H9 (cell line): ENCODE data around the gene KLHL5. TPM values are rescaled to one million over a fixed set of nuclear protein-coding genes. Genes with fewer than 3 reads are reported as not detected.

Source experiments
- DNase-seq: peaks from one replicate; pipeline ENCODE4 v3.0.0-alpha.2; 2017
- H2AFZ ChIP-seq: one replicate; pipeline ENCODE4 v1.6.1; 2013; ENCODE audit warnings: mild to moderate bottlenecking, low read length, control low read depth, moderate library complexity
- H2AK5ac ChIP-seq: 2 replicates; pipeline ENCODE4 v1.6.1; 2013; ENCODE audit warnings: low read length, control low read depth, mixed read lengths; ENCODE audit not compliant: insufficient read length
- H2BK120ac ChIP-seq: one replicate; pipeline ENCODE4 v1.6.1; 2013; ENCODE audit warnings: low read depth, mild to moderate bottlenecking, low read length, control low read depth, inconsistent platforms; ENCODE audit not compliant: poor library complexity, severe bottlenecking
- H2BK12ac ChIP-seq: 2 replicates; pipeline ENCODE4 v1.6.1; 2013; ENCODE audit warnings: low read length, control low read depth, mixed read lengths, low read depth; ENCODE audit not compliant: insufficient read length
- H2BK15ac ChIP-seq: 2 replicates; pipeline ENCODE4 v1.6.1; 2013; ENCODE audit warnings: low read depth, low read length, control low read depth
- H2BK20ac ChIP-seq: one replicate; pipeline ENCODE4 v1.6.1; 2013; ENCODE audit warnings: low read depth, mild to moderate bottlenecking, low read length, control low read depth, inconsistent platforms; ENCODE audit not compliant: poor library complexity, severe bottlenecking
- H2BK5ac ChIP-seq: 2 replicates; pipeline ENCODE4 v1.6.1; 2013; ENCODE audit warnings: low read length, control low read depth, mixed read lengths; ENCODE audit not compliant: insufficient read length
- H3K14ac ChIP-seq: 2 replicates; pipeline ENCODE4 v1.6.1; 2013; ENCODE audit warnings: low read length, control low read depth; ENCODE audit not compliant: insufficient read depth
- H3K18ac ChIP-seq: 2 replicates; pipeline ENCODE4 v1.6.1; 2013; ENCODE audit warnings: low read depth, mild to moderate bottlenecking, mixed read lengths, low read length, control low read depth; ENCODE audit not compliant: insufficient read length
- H3K23ac ChIP-seq: 2 replicates; pipeline ENCODE4 v1.6.1; 2013; ENCODE audit warnings: low read length, control low read depth, mixed read lengths, low read depth; ENCODE audit not compliant: insufficient read length
- H3K23me2 ChIP-seq: 2 replicates; pipeline ENCODE4 v1.6.1; 2013; ENCODE audit warnings: low read depth, mild to moderate bottlenecking, mixed read lengths, low read length, control low read depth; ENCODE audit not compliant: insufficient read length, poor library complexity, severe bottlenecking
- H3K27ac ChIP-seq: 2 replicates; pipeline ENCODE4 v1.5.1; 2013; ENCODE audit warnings: low read length, control low read depth, mixed read lengths, low read depth; ENCODE audit not compliant: insufficient read length
- H3K27me3 ChIP-seq: 2 replicates; pipeline ENCODE4 v1.6.1; 2013; ENCODE audit warnings: low read length, control low read depth, inconsistent platforms; ENCODE audit not compliant: insufficient read depth
- H3K4ac ChIP-seq: 2 replicates; pipeline ENCODE4 v1.6.1; 2013; ENCODE audit warnings: low read depth, mild to moderate bottlenecking, control low read depth, inconsistent platforms, low read length, moderate library complexity
- H3K4me1 ChIP-seq: 2 replicates; pipeline ENCODE4 v1.6.1; 2013; ENCODE audit warnings: low read length, control low read depth, inconsistent platforms; ENCODE audit not compliant: insufficient read depth
- H3K4me2 ChIP-seq: 2 replicates; pipeline ENCODE4 v1.6.1; 2013; ENCODE audit warnings: low read length, control low read depth, mixed read lengths; ENCODE audit not compliant: insufficient read length, insufficient read depth
- H3K56ac ChIP-seq: 2 replicates; pipeline ENCODE4 v1.6.1; 2013; ENCODE audit warnings: low read depth, mild to moderate bottlenecking, mixed read lengths, low read length, control low read depth; ENCODE audit not compliant: insufficient read length
- H3K79me1 ChIP-seq: 2 replicates; pipeline ENCODE4 v1.6.1; 2013; ENCODE audit warnings: low read depth, mild to moderate bottlenecking, moderate library complexity, low read length, control low read depth, inconsistent platforms; ENCODE audit not compliant: insufficient read depth, poor library complexity, severe bottlenecking
- H3K79me2 ChIP-seq: 2 replicates; pipeline ENCODE4 v1.6.1; 2013; ENCODE audit warnings: low read length, control low read depth, inconsistent platforms; ENCODE audit not compliant: insufficient read depth
- H3K9ac ChIP-seq: 2 replicates; pipeline ENCODE4 v1.6.1; 2013; ENCODE audit warnings: low read length, control low read depth, mixed read lengths; ENCODE audit not compliant: insufficient read length; ENCODE audit errors: extremely low read depth
- H3K9me3 ChIP-seq: one replicate; pipeline ENCODE4 v1.6.1; 2013; ENCODE audit warnings: low read depth, low read length, inconsistent platforms; ENCODE audit not compliant: control insufficient read depth
- H3T11ph ChIP-seq: one replicate; pipeline ENCODE4 v1.6.1; 2013; ENCODE audit warnings: mild to moderate bottlenecking, low read length, control low read depth, inconsistent platforms
- H4K20me1 ChIP-seq: one replicate; pipeline ENCODE4 v1.6.1; 2013; ENCODE audit not compliant: control insufficient read depth, insufficient read length, insufficient read depth
- H4K5ac ChIP-seq: 2 replicates; pipeline ENCODE4 v1.6.1; 2013; ENCODE audit warnings: low read depth, mild to moderate bottlenecking, mixed read lengths, low read length, control low read depth; ENCODE audit not compliant: insufficient read length
- H4K8ac ChIP-seq: replicated peaks from 2 replicates; pipeline ENCODE4 v1.6.1; 2013; ENCODE audit warnings: low read length, control low read depth, mixed read lengths, low read depth; ENCODE audit not compliant: insufficient read length
- H4K91ac ChIP-seq: 2 replicates; pipeline ENCODE4 v1.6.1; 2013; ENCODE audit warnings: low read depth, mild to moderate bottlenecking, moderate library complexity, mixed read lengths, low read length, control low read depth; ENCODE audit not compliant: insufficient read length
- H3K27ac Mint-ChIP-seq, 3 experiments: 2 replicates in 2 of 3; 3 replicates in 1 of 3; pipeline ENCODE4 v1.8.0; 2020 to 2021; ENCODE audit warnings: mixed read lengths in 3 of 3, mild to moderate bottlenecking in 1 of 3, moderate library complexity in 1 of 3
- H3K27me3 Mint-ChIP-seq: 2 replicates; pipeline ENCODE4 v1.8.0; 2021; ENCODE audit warnings: low read depth, mild to moderate bottlenecking, moderate library complexity, mixed read lengths
- H3K36me3 Mint-ChIP-seq, 3 experiments: 2 replicates in 2 of 3; 3 replicates in 1 of 3; pipeline ENCODE4 v1.8.0; 2020 to 2021; ENCODE audit warnings: low read depth in 3 of 3, mixed read lengths in 3 of 3; ENCODE audit not compliant: insufficient read depth in 1 of 3
- H3K4me1 Mint-ChIP-seq, 2 experiments: 2 replicates each; pipeline ENCODE4 v1.8.0; 2020; ENCODE audit warnings: mixed read lengths in 2 of 2
- H3K4me3 Mint-ChIP-seq, 2 experiments: 2 replicates in 1 of 2; 3 replicates in 1 of 2; pipeline ENCODE4 v1.8.0; 2020 to 2021; ENCODE audit warnings: mild to moderate bottlenecking in 2 of 2, mixed read lengths in 2 of 2, moderate library complexity in 1 of 2
- H3K9me3 Mint-ChIP-seq, 2 experiments: 2 replicates in 1 of 2; 3 replicates in 1 of 2; pipeline ENCODE4 v1.8.0; 2020; ENCODE audit warnings: mild to moderate bottlenecking in 2 of 2, mixed read lengths in 2 of 2, moderate library complexity in 1 of 2
- CTCF ChIP-seq: fragments of 200-600 bp; sonication (generic); conservative IDR thresholded peaks from 3 replicates; pipeline ENCODE4 v1.8.0; 2021; ENCODE audit warnings: antibody characterized with exemption, mild to moderate bottlenecking
- WGBS: extraction: QIAGEN DNeasy Blood & Tissue Kit; methylation state at CpG from one replicate; pipeline ENCODE4 v1.1.7; 2013; ENCODE audit warnings: missing lambda C conversion rate, low lambda C conversion rate, mixed read lengths; ENCODE audit not compliant: insufficient read length; ENCODE audit errors: extremely low coverage; 5-methylcytosine and 5-hydroxymethylcytosine counted together
- total RNA-seq: library from RNA; stranded (reverse); gene quantifications from 2 replicates; pipeline ENCODE4 v1.2.1, GENCODE V29; 2021

KLHL5 gene
- total RNA-seq, 1 experiment from 2014 or later: 16.8 TPM

GRCh38 chr4:39157520-39157919 lies 95.5 kb downstream of the KLHL5 start:
- Histone ChIP-seq H3K4ac (no peak overlapping the region), H3K14ac (no peak overlapping the region), H3K27ac (no peak overlapping the region), H2BK120ac (no peak overlapping the region), H4K20me1 (no peaks in the 10 kb centered on the region), H3K9ac (no peak overlapping the region), H3K56ac (no peak overlapping the region), H2BK15ac (no peak overlapping the region), H2BK20ac (no peak overlapping the region), H2BK5ac (no peak overlapping the region), H3K4me1 (no peaks in the 10 kb centered on the region), H3K79me1 (no peaks in the 10 kb centered on the region), H4K5ac (no peak overlapping the region), H3K18ac (no peak overlapping the region), H3T11ph (no peak overlapping the region), H2AK5ac (no peak overlapping the region), H4K91ac (no peak overlapping the region), H3K79me2 (no peaks in the 10 kb centered on the region), H4K8ac (no peak overlapping the region), H3K27me3 (no peaks in the 10 kb centered on the region), H3K4me2 (no peak overlapping the region), H2AFZ (no peak overlapping the region), H3K23me2 (no peaks in the 10 kb centered on the region), H3K9me3 (no peaks in the 10 kb centered on the region), H3K23ac (no peak overlapping the region), H2BK12ac (no peak overlapping the region)
- Mint-ChIP-seq H3K27me3 (no peaks in the 10 kb centered on the region), H3K4me3 (no peak overlapping the region), H3K9me3 (no peaks in the 10 kb centered on the region), H3K27ac (no peak overlapping the region; a peak in 1 of 7 replicates), H3K36me3 (no peaks in the 10 kb centered on the region), H3K4me1 (no peaks in the 10 kb centered on the region)
- DNase-seq: no peak
- no peak for TF ChIP-seq CTCF
- WGBS: no CpG with 5 or more reads among the region's 2 CpGs
